Liver (tissue), 3 donors: Measurements from ENCODE around the gene ZNF557.
"Not testable (repeated sequence)": the region's sequence is repeated elsewhere in the genome, so short reads cannot be mapped to it uniquely, and the experiment has no call there.

Experiments used
- HNF4A ChIP-seq, 2 donors: conservative IDR thresholded peaks; 2 replicates each; pipeline ENCODE4 v1.6.1; 2016; ENCODE audit warnings: antibody characterized with exemption in 2 of 2, mild to moderate bottlenecking in 2 of 2
- RAD21 ChIP-seq, 2 donors: IDR thresholded peaks; 2 replicates each; pipeline ENCODE4 v1.6.1; 2016; ENCODE audit warnings: antibody characterized with exemption in 2 of 2, mild to moderate bottlenecking in 2 of 2
- TAF1 ChIP-seq: conservative IDR thresholded peaks from 2 replicates; pipeline ENCODE4 v1.6.1; 2016; ENCODE audit warnings: antibody characterized with exemption, mild to moderate bottlenecking
- YY1 ChIP-seq: IDR thresholded peaks from 2 replicates; pipeline ENCODE4 v1.6.1; 2016; ENCODE audit warnings: antibody characterized with exemption, mild to moderate bottlenecking
- TF ChIP-seq, protein P1 (sequence below): fragments of 150-350 bp; IDR thresholded peaks from 2 replicates; pipeline ENCODE4 v1.5.1; 2017; ENCODE audit warnings: improper control_type of control experiment, low read depth, low read length; ENCODE audit not compliant: missing input control
- TF ChIP-seq, protein P2 (sequence below): IDR thresholded peaks from 2 replicates; pipeline ENCODE4 v1.6.1; 2016; ENCODE audit warnings: antibody characterized with exemption
- donor health status: healthy.
- donor health status: healthy.

DNA sequence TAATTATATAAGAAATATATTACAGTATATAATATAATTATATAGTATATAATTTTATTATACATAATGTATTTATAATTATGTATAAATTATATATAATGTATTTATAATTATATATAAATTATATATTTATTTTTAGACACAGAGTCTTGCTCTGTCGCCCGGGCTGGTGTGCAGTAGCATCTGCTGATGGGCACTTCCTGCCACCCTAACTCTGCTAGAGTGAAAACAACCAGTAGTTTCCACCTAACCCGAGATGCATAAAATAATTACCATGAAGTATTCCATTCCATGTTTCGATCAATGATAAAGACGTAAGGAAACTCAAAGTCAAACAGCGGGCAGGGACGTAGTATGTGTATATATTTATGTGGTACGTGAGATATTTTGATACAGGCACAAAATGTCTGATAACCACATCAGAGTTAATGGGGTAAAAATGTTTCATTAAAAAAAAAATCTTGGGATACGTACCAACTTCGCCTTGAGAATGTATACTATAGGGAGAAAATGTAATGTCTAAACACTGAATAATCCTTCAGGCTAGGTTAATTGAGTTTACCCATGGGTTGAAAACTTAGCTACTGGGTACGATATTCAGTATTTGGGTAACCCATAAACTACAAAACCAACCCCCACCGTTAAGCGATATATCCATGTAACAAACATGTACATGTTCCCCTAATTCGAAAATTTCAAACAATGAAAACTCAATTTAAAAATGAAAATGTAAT, 14.7 kb upstream of the ZNF557 start:
- TF ChIP-seq, protein P1, sequence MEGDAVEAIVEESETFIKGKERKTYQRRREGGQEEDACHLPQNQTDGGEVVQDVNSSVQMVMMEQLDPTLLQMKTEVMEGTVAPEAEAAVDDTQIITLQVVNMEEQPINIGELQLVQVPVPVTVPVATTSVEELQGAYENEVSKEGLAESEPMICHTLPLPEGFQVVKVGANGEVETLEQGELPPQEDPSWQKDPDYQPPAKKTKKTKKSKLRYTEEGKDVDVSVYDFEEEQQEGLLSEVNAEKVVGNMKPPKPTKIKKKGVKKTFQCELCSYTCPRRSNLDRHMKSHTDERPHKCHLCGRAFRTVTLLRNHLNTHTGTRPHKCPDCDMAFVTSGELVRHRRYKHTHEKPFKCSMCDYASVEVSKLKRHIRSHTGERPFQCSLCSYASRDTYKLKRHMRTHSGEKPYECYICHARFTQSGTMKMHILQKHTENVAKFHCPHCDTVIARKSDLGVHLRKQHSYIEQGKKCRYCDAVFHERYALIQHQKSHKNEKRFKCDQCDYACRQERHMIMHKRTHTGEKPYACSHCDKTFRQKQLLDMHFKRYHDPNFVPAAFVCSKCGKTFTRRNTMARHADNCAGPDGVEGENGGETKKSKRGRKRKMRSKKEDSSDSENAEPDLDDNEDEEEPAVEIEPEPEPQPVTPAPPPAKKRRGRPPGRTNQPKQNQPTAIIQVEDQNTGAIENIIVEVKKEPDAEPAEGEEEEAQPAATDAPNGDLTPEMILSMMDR = not testable (repeated sequence)
- not testable (repeated sequence) for TF ChIP-seq RAD21 (IDR thresholded peaks at IDR 0.05); YY1; TAF1; HNF4A (conservative IDR thresholded peaks at IDR 0.05)
- TF ChIP-seq, protein P2, sequence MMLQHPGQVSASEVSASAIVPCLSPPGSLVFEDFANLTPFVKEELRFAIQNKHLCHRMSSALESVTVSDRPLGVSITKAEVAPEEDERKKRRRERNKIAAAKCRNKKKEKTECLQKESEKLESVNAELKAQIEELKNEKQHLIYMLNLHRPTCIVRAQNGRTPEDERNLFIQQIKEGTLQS = not testable (repeated sequence)
